HepG2 (cell line): ENCODE data around the gene UGT1A7. TPM values are rescaled to one million over a fixed set of nuclear protein-coding genes. Genes with fewer than 3 reads are reported as not detected.

Source experiments
- ATAC-seq: fragments of 200-7000 bp; cut with Tn5 transposase; 3 replicates; pipeline ENCODE4 v1.9.1; 2020; ENCODE audit warnings: mild to moderate bottlenecking, moderate library complexity
- BruUV-seq: library from RNA; stranded (reverse); fragments of 400-500 nt; replicated peaks from 2 replicates; lab custom pipeline; 2021; lab: Mats Ljungman, UMichigan
- CTCF ChIA-PET: fragments of 300-600 bp; formaldehyde crosslinking; extraction: SDS; loops from one replicate; lab custom pipeline; 2021; ENCODE audit warnings: low total read pairs, inconsistent platforms, low intra/inter-chr PET ratio; lab: Yijun Ruan, JAX
- POLR2A ChIA-PET: fragments of 350-600 bp; sonication (Branson Sonifier 250); formaldehyde crosslinking; loops from one replicate; lab custom pipeline; 2020; ENCODE audit warnings: antibody characterized with exemption, inconsistent platforms; lab: Yijun Ruan, JAX
- DNase-seq: peaks from one replicate; pipeline ENCODE4 v3.0.0-alpha.2; 2015; ENCODE audit warnings: low spot score
- FAIRE-seq: peaks from 3 replicates; lab custom pipeline; 2011; peaks lifted over from hg19 to GRCh38; lab: Jason Lieb, UNC
- H2AFZ ChIP-seq: one replicate; pipeline ENCODE4 v1.6.1; 2011; ENCODE audit warnings: low read length, inconsistent platforms
- H3K27ac ChIP-seq: fragments of 300-600 bp; 3 replicates; pipeline ENCODE4 v1.8.0; 2011; ENCODE audit warnings: mixed run types, mild to moderate bottlenecking, mixed read lengths, low read length, inconsistent platforms; ENCODE audit not compliant: insufficient read depth; ENCODE audit errors: extremely low read length
- H3K27me3 ChIP-seq, 2 experiments: fragments of 200-600 bp in 1 of 2; 2 replicates in 1 of 2; 3 replicates in 1 of 2; pipeline versions ENCODE4 v1.6.0 to v1.8.0; 2011; ENCODE audit warnings: low read length in 2 of 2, mild to moderate bottlenecking in 2 of 2, moderate library complexity in 2 of 2, inconsistent platforms in 1 of 2; ENCODE audit not compliant: insufficient read depth in 2 of 2, control insufficient read depth in 1 of 2
- H3K36me3 ChIP-seq, 2 experiments: fragments of 200-600 bp in 1 of 2; replicated peaks in 1 of 2; 2 replicates in 1 of 2; 3 replicates in 1 of 2; pipeline versions ENCODE4 v1.5.1 to v1.8.0; 2011; ENCODE audit warnings: low read length in 2 of 2, inconsistent platforms in 1 of 2; ENCODE audit not compliant: insufficient read depth in 2 of 2, control insufficient read depth in 1 of 2
- H3K4me1 ChIP-seq: 2 replicates; pipeline ENCODE4 v1.5.1; 2012; ENCODE audit warnings: low read length, inconsistent platforms; ENCODE audit not compliant: insufficient read depth
- H3K4me2 ChIP-seq: 2 replicates; pipeline ENCODE4 v1.6.0; 2011; ENCODE audit warnings: low read depth, low read length, inconsistent platforms
- H3K4me3 ChIP-seq, 3 experiments: fragments of 200-600 bp in 1 of 3; sonication (generic), shearing (Covaris generic) in 1 of 3; replicated peaks in 1 of 3; 2 replicates each; pipeline ENCODE4 v1.5.1; 2011 to 2016; ENCODE audit warnings: low read length in 3 of 3, inconsistent platforms in 2 of 3, low read depth in 2 of 3, mild to moderate bottlenecking in 2 of 3, control low read depth in 1 of 3, mixed read lengths in 1 of 3; ENCODE audit not compliant: insufficient read depth in 1 of 3
- H3K79me2 ChIP-seq: one replicate; pipeline ENCODE4 v1.6.1; 2011; ENCODE audit warnings: low read length, inconsistent platforms; ENCODE audit not compliant: insufficient read depth
- H3K9ac ChIP-seq: 2 replicates; pipeline ENCODE4 v1.6.0; 2011; ENCODE audit warnings: mild to moderate bottlenecking, low read depth, low read length, inconsistent platforms; ENCODE audit not compliant: insufficient read depth
- H3K9me3 ChIP-seq: 2 replicates; pipeline ENCODE4 v1.5.1; 2012; ENCODE audit warnings: mild to moderate bottlenecking, low read length
- H4K20me1 ChIP-seq: 2 replicates; pipeline ENCODE4 v1.6.0; 2011; ENCODE audit warnings: inconsistent platforms, mild to moderate bottlenecking, low read length, moderate library complexity; ENCODE audit not compliant: insufficient read depth
- CHD4 ChIP-seq: fragments of 200-600 bp; sonication (generic); IDR thresholded peaks from 2 replicates; pipeline ENCODE4 v1.7.0; 2017; ENCODE audit warnings: mild to moderate bottlenecking, low read length, borderline replicate concordance
- GATA4 ChIP-seq: sonication (generic); IDR thresholded peaks from 2 replicates; pipeline ENCODE4 v1.6.1; 2016; ENCODE audit warnings: antibody characterized with exemption, low read depth, borderline replicate concordance
- RBM39 ChIP-seq: fragments of 200-400 bp; formaldehyde crosslinking; IDR thresholded peaks from one replicate; pipeline ENCODE4 v1.6.1; 2018; ENCODE audit warnings: antibody characterized with exemption, mild to moderate bottlenecking, low read depth, low read length; ENCODE audit not compliant: poor library complexity, severe bottlenecking
- RFX3 ChIP-seq: IDR thresholded peaks from 2 replicates; pipeline ENCODE4 v1.6.1; 2016; ENCODE audit warnings: missing biosample characterization, missing genetic modification reagents
- YEATS4 ChIP-seq: sonication (generic); formaldehyde crosslinking; IDR thresholded peaks from 2 replicates; pipeline ENCODE4 v1.4.0; 2020; ENCODE audit warnings: missing genetic modification reagents, borderline replicate concordance
- ZBTB38 ChIP-seq: sonication (generic); formaldehyde crosslinking; IDR thresholded peaks from 2 replicates; pipeline ENCODE4 v1.5.1; 2020; ENCODE audit warnings: mild to moderate bottlenecking, missing genetic modification reagents
- ZNF749 ChIP-seq: sonication (generic); formaldehyde crosslinking; IDR thresholded peaks from 2 replicates; pipeline ENCODE4 v1.8.0; 2022; ENCODE audit warnings: mild to moderate bottlenecking, missing genetic modification reagents, moderate library complexity, borderline replicate concordance
- ZNF782 ChIP-seq: sonication (generic); formaldehyde crosslinking; IDR thresholded peaks from 2 replicates; pipeline ENCODE4 v1.4.0; 2020; ENCODE audit warnings: missing genetic modification reagents, mild to moderate bottlenecking, borderline replicate concordance
- ZSCAN30 ChIP-seq: sonication (generic); formaldehyde crosslinking; IDR thresholded peaks from 2 replicates; pipeline ENCODE4 v1.5.0; 2020; ENCODE audit warnings: mild to moderate bottlenecking, missing genetic modification reagents
- WGBS: methylation state at CpG from one replicate; pipeline ENCODE4 v1.1.6; 2017; ENCODE audit warnings: low lambda C conversion rate; 5-methylcytosine and 5-hydroxymethylcytosine counted together
- in situ Hi-C: cut with HindIII; loops from 2 replicates; pipeline ENCODE4 v1.10.0; 2017; ENCODE audit warnings: low pct_unique_long_range_greater_than_20kb; ENCODE audit not compliant: extremely low pct_ligation_motif_present
- intact Hi-C: fragments of 100-400 bp; cut with micrococcal nuclease; formaldehyde crosslinking; loops from one replicate; pipeline ENCODE4 v1.10.0; 2022; ENCODE audit not compliant: unreplicated experiment
- polyA plus RNA-seq, 8 experiments: library from polyadenylated mRNA; depleted of rRNA in 3 of 8; stranded (reverse) in 7 of 8; unstranded in 1 of 8; fragments of >200 nt; fragmentation: Illumina TruSeq in 4 of 8; extraction: Trizol in 4 of 8; gene quantifications; 2 replicates each; pipeline versions ENCODE4 v1.2.1 to v1.2.3, GENCODE V29; 2011 to 2016; ENCODE audit warnings: low read depth in 4 of 8, missing spikeins in 1 of 8, mixed read lengths in 1 of 8; ENCODE audit not compliant: insufficient read depth in 1 of 8
- total RNA-seq, 5 experiments: library from RNA; depleted of rRNA; stranded (reverse); fragments of >200 nt; fragmentation: Illumina TruSeq; extraction: Trizol; gene quantifications; 2 replicates each; pipeline ENCODE4 v1.2.3, GENCODE V29; 2016; ENCODE audit warnings: low read depth in 1 of 5
- TF ChIP-seq, protein P1 (sequence below): sonication (generic); formaldehyde crosslinking; IDR thresholded peaks from 2 replicates; pipeline ENCODE4; 2020; ENCODE audit warnings: missing genetic modification reagents, mild to moderate bottlenecking, borderline replicate concordance

UGT1A7 gene
- total and polyA plus RNA-seq, 2 of the 13 experiments (the other 11 are each of a cell fraction or from before 2014, with no cell fraction given) = not detected

DNA sequence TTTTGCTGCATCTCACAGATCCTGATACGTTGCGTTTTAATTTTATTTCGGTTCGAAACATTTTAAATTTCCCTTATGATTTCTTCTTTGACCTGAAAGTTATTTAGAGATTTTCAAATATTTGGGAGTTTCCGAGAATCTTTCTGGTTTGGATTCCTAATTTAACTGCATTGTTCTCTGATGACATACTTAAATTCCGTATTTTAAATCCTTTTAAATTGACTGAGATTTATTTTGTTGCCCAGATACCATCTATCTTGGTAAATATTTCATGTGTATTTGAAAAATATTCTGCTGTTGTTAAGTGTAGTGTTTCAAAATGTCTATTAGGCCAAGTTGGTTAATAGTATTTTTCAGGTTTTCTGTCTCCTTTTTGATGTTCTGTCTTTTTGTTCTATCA lies 134.2 kb downstream of the UGT1A7 start:
- no peak overlapping the region for H3K4me3 ChIP-seq
- peak; percentile 47 for FAIRE-seq
- DNase-seq = no peak
- no peaks in the 10 kb centered on the region for H3K9me3 ChIP-seq
- H3K4me1 ChIP-seq = peaks cover 23% of the 10 kb centered on the region
- H3K27ac ChIP-seq = no peak overlapping the region
- H3K4me2 ChIP-seq = no peak overlapping the region
- no peak overlapping the region for H3K9ac ChIP-seq
- TF ChIP-seq YEATS4 (CRISPR knock-in tag) (no peak), ZBTB38 (CRISPR knock-in tag) (no peak)
- TF ChIP-seq, all 625 proteins: peak for 0
- ATAC-seq = no peak
- H4K20me1 ChIP-seq = no peaks in the 10 kb centered on the region
- peaks cover 3 to 33% of the 10 kb centered on the region in 2 experiments; a peak in 4 of 5 replicates for H3K27me3 ChIP-seq
- ChIA-PET CTCF (no interaction called here), POLR2A (no interaction called here)
- no peaks in the 10 kb centered on the region for H3K36me3 ChIP-seq
- H3K79me2 ChIP-seq = no peaks in the 10 kb centered on the region
- no TSS peak for BruUV-seq
- intact Hi-C loops (no loop called here), in situ Hi-C loops (no loop called here)
- WGBS = 83% methylated on average over 6 of the region's 6 CpGs
- H2AFZ ChIP-seq = no peak overlapping the region

DNA sequence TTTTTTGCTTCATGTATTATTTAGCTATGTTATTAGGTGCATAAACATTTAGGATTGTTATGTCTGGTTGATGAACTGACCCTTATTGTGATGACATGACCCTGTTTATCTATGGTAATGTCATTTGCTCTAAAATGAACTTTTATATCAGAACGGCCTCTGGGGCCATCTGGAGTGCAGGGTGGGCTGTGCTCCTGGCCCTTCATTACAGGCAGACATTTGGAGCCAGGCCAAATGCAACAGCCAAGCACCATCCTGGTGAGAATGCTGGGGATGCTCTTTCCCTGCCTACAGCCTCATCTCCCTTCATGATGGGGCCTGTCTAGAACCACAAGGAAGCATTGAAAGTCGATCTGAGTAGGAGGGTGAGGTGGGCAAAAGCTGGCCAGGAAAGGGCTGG lies 134.6 kb downstream of the UGT1A7 start:
- Histone ChIP-seq H3K79me2 (no peaks in the 10 kb centered on the region), H2AFZ (no peak overlapping the region), H3K27me3 (peaks cover 6 to 34% of the 10 kb centered on the region in 2 experiments; a peak in 4 of 5 replicates), H3K27ac (no peak overlapping the region), H3K4me1 (peaks cover 23% of the 10 kb centered on the region), H3K4me2 (no peak overlapping the region), H3K9ac (no peak overlapping the region), H3K4me3 (no peak overlapping the region), H3K9me3 (no peaks in the 10 kb centered on the region), H4K20me1 (no peaks in the 10 kb centered on the region), H3K36me3 (no peaks in the 10 kb centered on the region)
- POLR2A ChIA-PET = no interaction called here
- no peak for DNase-seq
- WGBS = 16% methylated on average over 2 of the region's 2 CpGs
- no peak for ATAC-seq
- CTCF ChIA-PET = no interaction called here
- FAIRE-seq = no peak
- BruUV-seq = no TSS peak
- intact Hi-C loops (no loop called here), in situ Hi-C loops (no loop called here)
- TF ChIP-seq, protein P1, sequence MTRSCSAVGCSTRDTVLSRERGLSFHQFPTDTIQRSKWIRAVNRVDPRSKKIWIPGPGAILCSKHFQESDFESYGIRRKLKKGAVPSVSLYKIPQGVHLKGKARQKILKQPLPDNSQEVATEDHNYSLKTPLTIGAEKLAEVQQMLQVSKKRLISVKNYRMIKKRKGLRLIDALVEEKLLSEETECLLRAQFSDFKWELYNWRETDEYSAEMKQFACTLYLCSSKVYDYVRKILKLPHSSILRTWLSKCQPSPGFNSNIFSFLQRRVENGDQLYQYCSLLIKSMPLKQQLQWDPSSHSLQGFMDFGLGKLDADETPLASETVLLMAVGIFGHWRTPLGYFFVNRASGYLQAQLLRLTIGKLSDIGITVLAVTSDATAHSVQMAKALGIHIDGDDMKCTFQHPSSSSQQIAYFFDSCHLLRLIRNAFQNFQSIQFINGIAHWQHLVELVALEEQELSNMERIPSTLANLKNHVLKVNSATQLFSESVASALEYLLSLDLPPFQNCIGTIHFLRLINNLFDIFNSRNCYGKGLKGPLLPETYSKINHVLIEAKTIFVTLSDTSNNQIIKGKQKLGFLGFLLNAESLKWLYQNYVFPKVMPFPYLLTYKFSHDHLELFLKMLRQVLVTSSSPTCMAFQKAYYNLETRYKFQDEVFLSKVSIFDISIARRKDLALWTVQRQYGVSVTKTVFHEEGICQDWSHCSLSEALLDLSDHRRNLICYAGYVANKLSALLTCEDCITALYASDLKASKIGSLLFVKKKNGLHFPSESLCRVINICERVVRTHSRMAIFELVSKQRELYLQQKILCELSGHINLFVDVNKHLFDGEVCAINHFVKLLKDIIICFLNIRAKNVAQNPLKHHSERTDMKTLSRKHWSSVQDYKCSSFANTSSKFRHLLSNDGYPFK = no peak
- no peak for TF ChIP-seq RFX3 (CRISPR knock-in tag)
- TF ChIP-seq ZNF782 (CRISPR knock-in tag) = no peak
- no peak for TF ChIP-seq RBM39
- TF ChIP-seq ZNF749 (CRISPR knock-in tag) = no peak
- no peak for TF ChIP-seq ZSCAN30 (CRISPR knock-in tag)
- no peak for TF ChIP-seq CHD4
- no peak for TF ChIP-seq GATA4
